Measurements from ENCODE around the gene WWP2. TPM values are rescaled to one million over a fixed set of nuclear protein-coding genes. Genes with fewer than 3 reads are reported as not detected.
"Not testable (repeated sequence)": the region's sequence is repeated elsewhere in the genome, so short reads cannot be mapped to it uniquely, and the experiment has no call there.

WWP2 gene
- total RNA-seq, 1 donor from 2014 or later: 36.4 TPM

DNA sequence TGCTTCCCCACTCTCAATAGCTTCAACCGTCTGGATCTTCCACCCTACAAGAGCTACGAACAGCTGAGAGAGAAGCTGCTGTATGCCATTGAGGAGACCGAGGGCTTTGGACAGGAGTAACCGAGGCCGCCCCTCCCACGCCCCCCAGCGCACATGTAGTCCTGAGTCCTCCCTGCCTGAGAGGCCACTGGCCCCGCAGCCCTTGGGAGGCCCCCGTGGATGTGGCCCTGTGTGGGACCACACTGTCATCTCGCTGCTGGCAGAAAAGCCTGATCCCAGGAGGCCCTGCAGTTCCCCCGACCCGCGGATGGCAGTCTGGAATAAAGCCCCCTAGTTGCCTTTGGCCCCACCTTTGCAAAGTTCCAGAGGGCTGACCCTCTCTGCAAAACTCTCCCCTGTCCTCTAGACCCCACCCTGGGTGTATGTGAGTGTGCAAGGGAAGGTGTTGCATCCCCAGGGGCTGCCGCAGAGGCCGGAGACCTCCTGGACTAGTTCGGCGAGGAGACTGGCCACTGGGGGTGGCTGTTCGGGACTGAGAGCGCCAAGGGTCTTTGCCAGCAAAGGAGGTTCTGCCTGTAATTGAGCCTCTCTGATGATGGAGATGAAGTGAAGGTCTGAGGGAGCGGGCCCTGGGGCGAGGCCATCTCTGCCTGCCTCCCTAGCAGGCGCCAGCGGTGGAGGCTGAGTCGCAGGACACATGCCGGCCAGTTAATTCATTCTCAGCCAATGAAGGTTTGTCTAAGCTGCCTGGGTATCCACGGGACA is 177.9 kb downstream of the WWP2 start:
- no peak for DNase-seq (ENCODE audit: extremely low read depth, low read depth, low spot score)

DNA sequence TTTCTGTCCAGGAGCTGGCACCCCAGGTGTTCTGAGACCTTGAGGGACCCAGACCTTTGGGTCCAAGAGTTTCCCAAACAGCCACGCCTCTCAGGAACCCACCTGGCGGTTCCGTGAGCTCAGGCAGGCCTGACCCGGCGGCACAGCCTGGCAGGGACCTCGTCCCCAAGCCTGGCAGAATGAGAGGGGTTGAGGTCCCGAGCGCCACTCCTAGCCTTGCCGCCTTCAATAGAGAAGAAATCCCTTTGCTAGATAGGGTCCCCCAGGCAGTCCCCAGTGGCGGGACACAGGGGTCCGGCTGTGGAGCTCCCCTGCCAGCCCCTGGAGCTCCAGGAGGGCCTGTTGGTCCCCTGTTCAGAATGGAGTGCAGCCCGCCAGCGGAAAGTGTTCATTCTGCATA is 178.5 kb downstream of the WWP2 start:
- no peak for DNase-seq (ENCODE audit: extremely low read depth, low read depth, low spot score)

DNA sequence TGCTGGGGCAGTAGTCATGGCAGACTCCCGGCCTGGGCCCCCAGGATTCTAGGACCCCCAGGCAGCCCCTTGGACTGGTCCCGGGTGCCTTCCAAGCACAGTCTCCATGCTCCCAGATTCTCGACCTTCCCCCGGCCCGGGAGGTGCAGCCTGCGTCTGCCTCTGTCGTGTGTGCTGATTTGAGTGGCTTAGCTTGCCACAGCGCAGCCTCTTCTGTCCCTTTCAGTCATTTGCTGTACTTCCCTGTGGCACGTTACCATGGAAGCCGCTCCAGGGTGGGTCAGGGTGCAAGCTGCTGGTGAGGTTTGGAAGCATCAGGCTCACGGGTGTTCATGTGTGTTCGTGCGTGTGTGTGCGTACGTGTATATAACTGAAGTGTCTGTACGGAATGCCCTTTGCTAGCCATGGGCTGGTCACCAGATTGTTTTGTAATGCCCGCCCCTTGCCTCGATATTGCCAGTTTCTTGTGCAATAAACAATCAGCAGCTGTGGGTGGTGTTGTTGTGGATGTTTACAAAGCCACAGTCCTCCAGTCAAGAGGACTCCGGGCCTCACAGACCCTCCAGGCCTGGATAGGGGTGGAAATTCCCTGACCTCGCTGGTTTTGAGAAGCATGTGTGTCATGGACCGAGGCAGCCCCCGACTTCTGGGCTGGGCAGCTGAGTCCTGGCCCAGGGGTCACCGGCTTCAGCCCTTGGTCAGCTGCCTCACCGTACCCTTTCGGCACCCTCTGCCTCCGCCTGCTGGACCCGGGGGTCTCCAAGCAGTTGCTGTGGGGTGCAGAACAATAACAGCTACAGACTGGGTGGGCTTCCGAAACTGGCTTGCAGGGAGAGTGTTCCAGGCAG is 179.3 kb downstream of the WWP2 start:
- DNase-seq (ENCODE audit: extremely low read depth, low read depth, low spot score): no peak

DNA sequence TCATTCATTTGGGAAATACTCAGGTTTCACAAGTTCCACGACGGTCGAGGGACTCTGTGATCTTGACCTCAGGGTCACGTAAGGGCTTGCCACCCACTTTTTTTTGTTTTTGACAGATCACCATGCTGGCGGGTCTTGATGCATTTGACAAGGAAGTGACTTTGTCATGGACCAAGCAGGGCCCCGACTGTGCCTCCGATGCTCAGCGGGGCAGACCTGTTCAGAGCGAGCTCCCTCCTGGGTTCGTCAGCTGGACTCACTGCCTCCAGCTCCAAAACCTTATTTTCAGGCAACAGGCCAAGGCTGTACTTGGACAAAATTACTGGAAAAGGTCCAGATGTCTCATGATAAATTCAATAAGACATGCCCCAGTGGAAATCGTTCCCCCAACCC is 180.0 kb downstream of the WWP2 start:
- DNase-seq (ENCODE audit: extremely low read depth, low read depth, low spot score): no peak

DNA sequence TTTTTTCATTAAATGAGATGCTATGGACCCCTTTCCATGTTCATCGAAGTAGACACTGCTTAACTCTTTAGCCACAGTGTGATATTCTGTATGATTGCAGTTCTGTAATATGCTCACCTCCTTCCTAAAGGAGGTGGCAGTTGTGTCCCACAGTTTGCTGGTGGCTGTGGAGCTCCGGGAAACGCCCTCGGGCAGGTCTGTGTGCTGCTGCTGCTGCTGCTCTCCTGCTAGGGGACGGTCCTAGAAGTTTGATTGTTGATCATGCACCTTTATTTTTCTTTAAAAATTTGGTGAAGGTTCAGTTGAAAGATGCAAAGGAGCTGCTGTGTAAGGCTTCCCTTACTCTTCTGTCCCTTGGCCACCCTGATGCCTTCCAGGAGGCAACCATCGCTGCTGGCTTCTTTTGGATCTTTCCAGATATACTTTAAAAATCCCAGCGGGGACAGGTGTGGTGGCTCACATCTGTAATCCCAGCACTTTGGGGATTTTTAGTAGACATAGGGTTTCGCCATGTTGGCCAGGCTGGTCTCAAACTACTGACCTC is 180.6 kb downstream of the WWP2 start:
- DNase-seq (ENCODE audit: extremely low read depth, low read depth, low spot score): no peak

DNA sequence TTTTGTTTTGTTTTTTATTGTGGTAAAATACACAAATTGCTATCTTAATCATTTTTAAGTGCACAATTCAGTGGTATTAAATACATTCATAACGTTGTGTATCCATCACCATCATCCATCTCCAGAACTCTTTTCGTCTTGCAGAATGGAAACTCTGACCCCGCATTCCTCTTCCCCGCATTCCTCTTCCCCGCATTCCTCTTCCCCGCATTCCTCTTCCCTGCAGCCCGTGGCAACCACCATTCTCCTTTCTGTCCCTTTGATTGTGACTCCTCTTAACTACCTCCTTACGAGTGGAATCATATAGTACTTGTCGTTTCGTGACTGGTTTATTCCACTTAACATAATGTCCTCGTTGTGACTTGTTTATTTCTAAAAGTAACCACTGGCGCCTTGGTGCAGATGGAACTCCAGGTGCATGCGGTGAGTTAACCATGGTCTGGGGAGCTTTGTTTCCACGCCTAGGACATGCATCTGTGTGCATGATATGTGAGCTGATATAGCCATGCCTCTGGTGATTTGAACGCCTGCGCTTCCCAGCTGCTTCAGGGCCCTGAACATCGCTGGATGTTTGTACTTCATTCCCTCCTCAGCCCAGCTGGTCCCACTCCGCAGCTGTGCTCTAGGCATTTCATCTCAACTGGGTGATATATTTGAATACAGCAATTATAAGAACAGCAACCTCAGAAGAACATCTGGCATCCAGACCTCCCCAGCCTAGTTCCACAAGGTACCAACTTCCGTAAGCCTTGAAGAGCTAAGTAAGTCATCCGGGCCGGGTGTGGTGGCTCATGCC is 181.3 kb downstream of the WWP2 start:
- DNase-seq (ENCODE audit: extremely low read depth, low read depth, low spot score): not testable (repeated sequence)

DNA sequence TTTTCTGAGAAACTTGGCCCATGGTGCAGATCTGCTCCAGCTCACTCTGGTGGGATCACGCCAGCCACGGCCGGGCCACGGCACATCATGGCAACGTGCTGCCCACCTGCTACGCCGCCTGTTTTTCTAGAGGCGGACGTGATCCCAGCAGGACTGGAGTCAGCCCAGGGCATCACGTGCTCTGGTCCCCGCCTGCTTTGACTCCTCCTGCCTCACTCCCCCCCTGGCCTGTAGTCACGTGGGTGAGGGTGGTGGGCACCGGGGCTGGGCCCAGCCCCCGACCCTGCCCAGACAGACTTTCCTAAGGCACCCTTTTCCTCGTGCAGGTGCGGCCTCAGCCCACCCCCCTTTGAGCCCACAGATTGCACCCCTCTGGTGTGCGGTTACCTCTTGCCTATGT is 188.3 kb downstream of the WWP2 start:
- DNase-seq (ENCODE audit: extremely low read depth, low read depth, low spot score): not testable (repeated sequence)

DNA sequence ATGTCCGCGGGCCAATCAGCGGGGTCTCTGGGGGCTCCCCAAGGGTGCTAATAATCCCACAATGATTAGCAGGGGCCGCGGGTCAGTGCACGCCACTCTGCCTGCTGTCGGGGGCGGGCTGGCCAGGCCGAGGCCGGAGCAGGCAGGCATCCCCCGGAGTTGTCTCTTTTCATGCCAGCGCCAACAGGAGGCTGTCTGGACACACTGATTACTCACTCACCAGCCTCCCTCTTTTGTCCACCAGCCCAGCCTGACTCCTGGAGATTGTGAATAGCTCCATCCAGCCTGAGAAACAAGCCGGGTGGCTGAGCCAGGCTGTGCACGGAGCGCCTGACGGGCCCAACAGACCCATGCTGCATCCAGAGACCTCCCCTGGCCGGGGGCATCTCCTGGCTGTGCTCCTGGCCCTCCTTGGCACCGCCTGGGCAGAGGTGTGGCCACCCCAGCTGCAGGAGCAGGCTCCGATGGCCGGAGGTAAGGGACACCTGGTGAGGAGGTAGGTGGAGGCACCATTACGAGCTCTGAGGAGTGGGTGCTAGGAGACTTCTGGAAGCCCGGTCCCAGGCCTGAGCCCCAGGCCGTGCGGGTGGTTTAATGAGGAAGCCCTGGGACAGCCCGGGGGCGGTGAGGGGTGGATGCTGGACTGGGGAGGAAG is 189.0 kb downstream of the WWP2 start, which contains the start of gene CLEC18A:
CLEC18A (plus strand) TSS at position 318 of the 655 bp plus-strand sequence; CDS start at position 351, 33 bp downstream.
- not testable (repeated sequence) for DNase-seq (ENCODE audit: extremely low read depth, low read depth, low spot score)

DNA sequence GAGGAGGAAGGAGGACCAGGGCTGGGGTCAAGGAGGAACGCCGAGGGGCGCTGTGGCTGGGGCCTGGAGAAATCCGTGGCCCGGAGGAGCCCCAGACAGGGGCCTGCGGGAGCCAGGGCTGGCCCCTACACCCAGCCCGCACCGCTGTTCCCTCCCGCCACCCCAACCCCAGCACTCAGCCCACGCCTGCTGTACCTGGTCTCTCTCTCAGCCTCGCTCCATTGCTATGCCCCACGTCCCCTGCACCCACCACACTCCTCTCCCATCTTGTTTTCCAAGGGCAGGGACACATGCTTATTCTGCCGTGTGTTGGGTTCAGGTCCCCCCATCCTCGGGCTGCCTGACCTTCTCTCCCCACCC is 189.5 kb downstream of the WWP2 start:
- not testable (repeated sequence) for DNase-seq (ENCODE audit: extremely low read depth, low read depth, low spot score)

DNA sequence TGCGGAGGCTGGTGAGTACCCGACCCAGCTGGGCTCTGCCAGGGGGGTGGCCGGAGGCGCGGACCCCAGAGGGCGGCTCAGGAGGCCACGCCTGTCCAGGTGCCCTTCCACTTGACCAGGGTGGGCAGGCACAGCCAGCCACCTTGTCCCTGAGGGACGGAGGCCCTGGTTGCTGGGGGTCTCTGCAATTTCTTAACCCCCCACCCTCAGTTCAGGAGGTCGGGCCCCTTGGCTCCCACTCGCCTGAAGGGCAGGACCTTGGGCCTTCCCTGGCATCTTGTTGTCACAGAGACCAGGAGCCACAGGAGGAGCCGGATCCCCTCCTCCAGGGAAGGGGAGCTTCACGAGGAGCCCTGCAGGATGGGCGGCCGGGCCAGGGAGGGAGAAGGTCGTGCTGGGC is 190.0 kb downstream of the WWP2 start:
- DNase-seq (ENCODE audit: extremely low read depth, low read depth, low spot score): not testable (repeated sequence)

DNA sequence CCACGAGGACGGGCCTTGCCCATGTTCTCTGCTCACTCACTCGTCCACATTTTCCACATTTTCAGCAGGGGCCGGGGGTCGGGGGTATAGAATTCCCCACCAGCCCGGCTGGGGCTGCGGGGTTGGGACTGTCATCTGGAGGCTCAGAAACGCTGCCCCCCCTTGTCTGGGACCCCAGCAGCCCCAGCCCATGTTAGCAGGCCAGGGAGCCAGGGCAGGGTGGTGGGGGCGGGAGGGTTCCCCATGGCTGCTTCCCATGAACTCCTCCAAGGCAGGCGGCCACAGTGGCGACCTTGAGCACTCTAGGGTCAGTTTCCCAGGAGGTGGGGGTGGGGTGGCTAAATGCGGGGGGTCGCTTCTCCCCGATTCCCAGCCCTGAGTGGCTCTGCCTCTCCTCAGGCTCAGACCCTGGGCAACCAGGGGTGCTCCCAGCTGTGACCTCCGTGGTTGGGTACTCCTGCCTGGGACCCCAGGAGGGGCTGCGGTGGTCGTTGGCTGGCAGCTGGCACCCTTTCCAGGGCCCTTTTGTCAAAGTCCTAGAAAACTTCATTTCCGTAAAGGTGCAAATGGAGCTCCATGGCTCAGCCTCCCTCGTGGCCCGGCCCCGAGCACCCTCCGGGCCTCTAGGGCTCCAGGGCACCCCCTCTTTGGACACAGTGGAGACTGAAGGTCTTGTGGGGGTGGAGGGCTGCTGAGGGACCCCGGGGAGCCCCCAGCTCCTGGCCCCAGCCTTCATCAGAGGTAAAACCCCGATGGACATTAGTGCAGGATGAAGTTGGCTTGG is 190.6 kb downstream of the WWP2 start:
- not testable (repeated sequence) for DNase-seq (ENCODE audit: extremely low read depth, low read depth, low spot score)

DNA sequence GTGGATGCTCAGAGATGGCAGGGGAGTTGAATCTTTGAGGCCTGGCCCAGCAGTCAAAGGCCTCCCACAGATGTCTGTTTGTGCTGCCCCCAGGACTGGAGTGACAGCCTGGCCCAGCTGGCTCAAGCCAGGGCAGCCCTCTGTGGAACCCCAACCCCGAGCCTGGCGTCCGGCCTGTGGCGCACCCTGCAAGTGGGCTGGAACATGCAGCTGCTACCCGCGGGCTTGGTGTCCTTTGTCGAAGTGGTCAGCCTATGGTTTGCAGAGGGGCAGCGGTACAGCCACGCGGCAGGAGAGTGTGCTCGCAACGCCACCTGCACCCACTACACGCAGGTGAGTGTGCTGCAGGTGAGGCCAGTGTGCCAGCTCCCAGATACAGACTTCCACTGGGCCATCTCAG is 192.1 kb downstream of the WWP2 start:
- DNase-seq (ENCODE audit: extremely low read depth, low read depth, low spot score): not testable (repeated sequence)

DNA sequence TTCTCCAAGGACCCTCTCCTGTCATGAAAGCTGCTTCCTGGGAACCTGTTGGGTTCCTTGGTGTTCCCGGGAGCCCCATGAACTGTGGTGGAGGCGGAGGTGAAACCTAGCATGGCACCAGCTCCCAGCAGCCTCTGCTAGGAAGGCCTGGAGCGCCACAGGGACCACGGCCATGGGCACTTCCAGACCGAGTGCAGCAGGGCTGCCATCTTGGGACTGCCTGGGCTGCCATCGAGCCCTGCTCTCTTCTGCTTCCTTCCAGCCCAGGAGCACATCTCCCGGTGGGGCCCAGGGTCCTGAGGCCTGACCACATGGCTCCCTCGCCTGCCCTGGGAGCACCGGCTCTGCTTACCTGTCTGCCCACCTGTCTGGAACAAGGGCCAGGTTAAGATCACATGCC is 201.2 kb downstream of the WWP2 start:
- DNase-seq (ENCODE audit: extremely low read depth, low read depth, low spot score): not testable (repeated sequence)

DNA sequence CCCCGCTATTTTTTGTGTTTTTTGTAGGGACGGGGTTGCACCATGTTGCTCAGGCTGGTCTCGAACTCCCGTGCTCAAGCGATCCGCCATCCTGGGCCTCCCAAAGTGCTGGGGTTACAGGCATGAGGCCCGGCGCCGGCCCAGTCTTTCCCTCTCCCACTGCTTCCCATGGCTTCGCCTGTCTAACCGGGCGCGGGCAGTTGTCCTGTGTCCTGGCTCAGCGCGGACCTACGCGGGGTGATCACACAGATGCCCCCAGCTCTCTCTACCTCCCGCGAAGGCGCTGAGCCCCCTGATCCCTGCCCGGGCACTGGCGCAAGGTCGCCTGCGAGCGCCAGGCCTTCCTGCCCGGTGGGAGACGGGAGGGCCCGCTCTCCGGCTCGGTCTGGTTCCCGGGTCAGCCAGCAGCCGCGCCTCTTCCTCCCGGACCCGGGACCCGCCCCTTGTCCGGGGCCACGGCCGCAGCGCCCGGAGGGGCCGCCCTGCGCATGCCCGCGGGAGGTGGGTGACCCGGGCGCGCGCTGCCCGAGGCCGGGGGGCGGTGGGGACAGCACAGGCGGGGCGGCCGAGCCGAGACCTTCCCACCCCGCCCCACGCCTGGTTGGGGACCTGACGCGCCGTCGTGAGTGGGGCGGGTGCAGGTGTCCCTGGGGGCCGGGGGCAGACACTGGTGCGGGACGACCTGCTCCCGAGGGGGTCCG is 203.0 kb downstream of the WWP2 start:
- not testable (repeated sequence) for DNase-seq (ENCODE audit: extremely low read depth, low read depth, low spot score)

DNA sequence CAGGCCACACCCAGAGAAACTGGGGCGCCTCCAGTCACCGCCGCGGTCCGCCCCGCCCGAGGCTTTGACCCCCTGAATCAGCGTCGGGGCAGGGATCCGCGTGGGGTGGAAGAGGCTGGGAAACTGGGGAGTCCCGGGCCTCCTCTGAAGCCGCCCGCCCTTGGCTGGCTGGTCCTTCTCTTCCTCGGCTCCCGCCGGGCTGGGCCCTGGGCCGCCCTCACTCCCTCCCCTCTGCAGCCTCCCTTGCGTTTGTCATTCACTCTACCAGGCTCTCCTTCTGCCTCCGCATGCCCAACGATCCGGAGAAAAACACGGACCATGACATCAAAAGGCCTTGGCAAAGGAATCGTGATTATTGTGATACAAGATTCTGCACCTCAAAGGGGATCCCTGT is 203.5 kb downstream of the WWP2 start:
- not testable (repeated sequence) for DNase-seq (ENCODE audit: extremely low read depth, low read depth, low spot score)

DNA sequence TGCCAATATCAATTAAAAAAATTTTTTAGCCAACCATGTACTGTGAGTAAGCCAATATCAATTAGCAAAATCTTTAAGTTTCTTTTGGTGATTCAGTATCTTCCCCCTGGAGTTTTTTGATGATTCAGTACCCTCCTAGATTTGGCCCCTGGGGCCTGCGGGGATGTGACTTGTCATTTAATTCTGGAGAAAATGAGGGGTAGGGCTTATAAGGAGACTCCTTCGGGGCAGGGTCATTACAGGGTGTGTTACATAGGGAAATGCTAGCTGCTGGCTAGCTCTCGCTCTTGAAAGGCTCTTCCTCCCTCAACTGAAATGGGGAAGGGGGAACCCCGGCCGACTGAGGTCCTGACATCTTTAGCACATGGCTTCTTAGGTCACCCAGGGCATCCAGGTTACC is 205.6 kb downstream of the WWP2 start:
- DNase-seq (ENCODE audit: extremely low read depth, low read depth, low spot score): not testable (repeated sequence)

DNA sequence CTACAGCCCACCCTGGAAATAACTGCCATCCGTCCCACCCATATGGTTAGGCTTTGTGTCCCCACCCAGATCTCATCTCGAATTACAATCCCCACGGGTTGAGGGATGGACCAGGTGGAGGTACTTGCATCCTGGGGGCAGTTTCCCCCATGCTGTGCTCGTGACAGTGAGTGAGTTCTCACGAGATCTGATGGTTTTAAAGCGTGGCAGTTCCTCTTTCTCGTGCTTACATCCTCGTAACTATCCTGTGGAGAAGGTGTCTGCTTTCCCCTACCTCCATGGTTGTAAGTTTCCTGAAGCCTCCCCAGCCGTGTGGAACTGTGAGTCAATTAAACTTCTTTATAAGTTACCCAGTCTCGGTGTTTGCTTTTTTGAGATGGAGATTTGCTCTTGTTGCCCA is 206.0 kb downstream of the WWP2 start:
- DNase-seq (ENCODE audit: extremely low read depth, low read depth, low spot score): not testable (repeated sequence)

DNA sequence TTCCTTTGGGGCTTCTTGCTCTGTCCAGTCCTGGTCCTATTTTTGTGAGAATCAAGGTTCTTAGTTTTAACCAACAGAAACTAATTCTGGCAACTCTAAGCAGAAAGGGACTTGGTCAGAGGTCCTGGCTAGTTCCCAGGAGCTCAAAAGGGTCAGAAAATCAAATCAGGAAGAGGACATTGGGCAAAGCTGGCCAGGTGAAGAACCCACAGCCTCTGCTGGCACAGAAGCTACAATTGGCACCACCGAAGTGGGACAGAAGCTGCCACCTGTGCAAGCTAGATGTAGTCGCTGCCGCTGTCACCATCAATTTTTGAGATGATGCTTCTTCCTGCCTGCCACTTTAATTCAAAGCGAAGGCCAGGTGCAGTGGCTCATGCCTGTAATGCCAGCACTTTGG is 207.5 kb downstream of the WWP2 start:
- not testable (repeated sequence) for DNase-seq (ENCODE audit: extremely low read depth, low read depth, low spot score)

DNA sequence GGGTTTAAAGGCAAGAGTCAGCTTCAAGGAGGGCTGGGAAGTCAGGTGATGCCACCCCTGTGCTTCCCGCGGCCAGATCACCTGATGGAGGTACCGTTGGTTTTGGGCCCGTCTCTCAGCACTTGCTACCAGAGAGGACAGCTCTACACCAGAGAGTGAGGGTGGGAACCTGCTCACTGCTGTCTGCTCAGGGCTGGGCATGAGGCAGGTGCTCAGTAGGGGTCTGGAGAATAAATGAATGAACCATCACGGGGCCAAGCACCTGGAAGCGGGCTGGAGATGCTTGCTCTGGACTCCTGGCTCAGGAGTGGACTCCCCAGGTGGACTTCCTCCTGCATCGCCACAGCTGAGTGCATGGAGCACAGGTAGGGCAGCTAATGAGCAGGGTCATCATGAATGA is 210.0 kb downstream of the WWP2 start:
- not testable (repeated sequence) for DNase-seq (ENCODE audit: extremely low read depth, low read depth, low spot score)

All from glomerular endothelial cell (primary cell).